HG03575 (cell line): ENCODE measurements around the gene MAEA.
"Not testable (repeated sequence)": the region's sequence is repeated elsewhere in the genome, so short reads cannot be mapped to it uniquely, and the experiment has no call there.

Experiments
- ATAC-seq: cut with Tn5 transposase; IDR thresholded peaks from one replicate; pipeline ENCODE4 v1.9.1; 2021; ENCODE audit not compliant: unreplicated experiment, insufficient number of reproducible peaks, low FRiP score; ENCODE audit errors: extremely low read depth

Gene MAEA

GRCh38 chr4:1329408-1330371, 40.0 kb downstream of the MAEA start:
- ATAC-seq = no peak

- ATAC-seq = no peak
Measured at GRCh38 chr4:1330761-1331590, 41.3 kb downstream of the MAEA start.

- no peak for ATAC-seq
Measured at GRCh38 chr4:1331591-1332353, 42.1 kb downstream of the MAEA start.

- no peak for ATAC-seq
Measured at GRCh38 chr4:1332686-1333085, 43.0 kb downstream of the MAEA start.

- no peak for ATAC-seq
Measured at GRCh38 chr4:1333256-1333655, 43.6 kb downstream of the MAEA start.

- not testable (repeated sequence) for ATAC-seq
Measured at GRCh38 chr4:1333851-1334578, 44.3 kb downstream of the MAEA start.

- ATAC-seq = no peak
Measured at GRCh38 chr4:1334579-1334895, 44.8 kb downstream of the MAEA start.

- not testable (repeated sequence) for ATAC-seq
Measured at GRCh38 chr4:1335193-1335883, 45.6 kb downstream of the MAEA start.

- ATAC-seq = no peak
Measured at GRCh38 chr4:1336088-1336491, 46.4 kb downstream of the MAEA start.

- ATAC-seq = no peak
Measured at GRCh38 chr4:1337376-1337831, 47.7 kb downstream of the MAEA start.

GRCh38 chr4:1337951-1338751, 48.5 kb downstream of the MAEA start:
- ATAC-seq = no peak

- ATAC-seq = no peak
Measured at GRCh38 chr4:1338752-1339414, 49.2 kb downstream of the MAEA start.

GRCh38 chr4:1339489-1339888, 49.8 kb downstream of the MAEA start:
- ATAC-seq = no peak

- no peak for ATAC-seq
Measured at GRCh38 chr4:1340181-1340747, 50.6 kb downstream of the MAEA start.

- no peak for ATAC-seq
Measured at GRCh38 chr4:1340861-1341260, 51.2 kb downstream of the MAEA start.

GRCh38 chr4:1342003-1342402, 52.3 kb downstream of the MAEA start:
- no peak for ATAC-seq

GRCh38 chr4:1344696-1345095, 55.0 kb downstream of the MAEA start:
- ATAC-seq = no peak
